Non-pigmented ciliary epithelial cell (primary cell): ENCODE data around the gene KLHL29.

Experiments used
- DNase-seq: peaks from one replicate; pipeline ENCODE4 v3.0.0-alpha.2; 2010; ENCODE audit warnings: low read depth

Gene KLHL29

GRCh38 chr2:23616630-23617029 lies 231.7 kb downstream of the KLHL29 start:
- no peak for DNase-seq

GRCh38 chr2:23617167-23617810 lies 232.3 kb downstream of the KLHL29 start:
- DNase-seq, result no peak

GRCh38 chr2:23617811-23618215 lies 232.8 kb downstream of the KLHL29 start:
- DNase-seq, result no peak

GRCh38 chr2:23618265-23618664 lies 233.3 kb downstream of the KLHL29 start:
- no peak for DNase-seq

- DNase-seq, result no peak
Measured at GRCh38 chr2:23618794-23619530, 234.0 kb downstream of the KLHL29 start.

- DNase-seq, result no peak
Measured at GRCh38 chr2:23619941-23620340, 235.0 kb downstream of the KLHL29 start.

- DNase-seq, result no peak
Measured at GRCh38 chr2:23620841-23621341, 235.9 kb downstream of the KLHL29 start.

GRCh38 chr2:23621616-23622015 lies 236.6 kb downstream of the KLHL29 start:
- DNase-seq, result no peak

- no peak for DNase-seq
Measured at GRCh38 chr2:23622466-23622865, 237.5 kb downstream of the KLHL29 start.

- DNase-seq, result no peak
Measured at GRCh38 chr2:23622966-23623675, 238.1 kb downstream of the KLHL29 start.

- DNase-seq, result no peak
Measured at GRCh38 chr2:23624378-23624777, 239.4 kb downstream of the KLHL29 start.

- no peak for DNase-seq
Measured at GRCh38 chr2:23624915-23625314, 239.9 kb downstream of the KLHL29 start.

GRCh38 chr2:23625726-23626125 lies 240.7 kb downstream of the KLHL29 start:
- DNase-seq, result no peak

GRCh38 chr2:23626701-23627230 lies 241.8 kb downstream of the KLHL29 start:
- no peak for DNase-seq

- no peak for DNase-seq
Measured at GRCh38 chr2:23627236-23628009, 242.4 kb downstream of the KLHL29 start.

- DNase-seq, result no peak
Measured at GRCh38 chr2:23628926-23629771, 244.2 kb downstream of the KLHL29 start.

GRCh38 chr2:23629772-23630480 lies 244.9 kb downstream of the KLHL29 start:
- DNase-seq, result no peak

GRCh38 chr2:23630961-23631360 lies 246.0 kb downstream of the KLHL29 start:
- no peak for DNase-seq

- no peak for DNase-seq
Measured at GRCh38 chr2:23631389-23631788, 246.4 kb downstream of the KLHL29 start.

GRCh38 chr2:23632386-23632785 lies 247.4 kb downstream of the KLHL29 start:
- no peak for DNase-seq
